RWPE2 (cell line): Measurements from ENCODE around the gene SOWAHD.

Source experiments
- ATAC-seq: fragments of 200-7000 bp; cut with Tn5 transposase; 3 replicates; pipeline ENCODE4 v1.9.1; 2021; ENCODE audit warnings: low read depth
- DNase-seq: peaks from one replicate; pipeline ENCODE4 v3.0.0-alpha.2; 2020; ENCODE audit warnings: low spot score
- H3K27ac ChIP-seq: fragments of 450-650 bp; 2 replicates; pipeline ENCODE4 v1.5.1; 2017; ENCODE audit warnings: mild to moderate bottlenecking; ENCODE audit not compliant: poor library complexity, severe bottlenecking
- H3K27me3 ChIP-seq: fragments of 250-450 bp; sonication (Bioruptor Pico); 2 replicates; pipeline ENCODE4 v1.5.1; 2021; ENCODE audit warnings: mild to moderate bottlenecking, moderate library complexity; ENCODE audit not compliant: insufficient read depth, poor library complexity, severe bottlenecking
- H3K36me3 ChIP-seq: fragments of 250-450 bp; sonication (Bioruptor Pico); 2 replicates; pipeline ENCODE4 v1.5.1; 2020; ENCODE audit warnings: low read depth, mild to moderate bottlenecking, moderate library complexity
- H3K4me1 ChIP-seq: fragments of 250-450 bp; sonication (Bioruptor Pico); 2 replicates; pipeline ENCODE4 v1.5.1; 2021; ENCODE audit warnings: mild to moderate bottlenecking, moderate library complexity; ENCODE audit not compliant: insufficient read depth, poor library complexity, severe bottlenecking
- H3K4me3 ChIP-seq: fragments of 250-450 bp; sonication (Bioruptor Pico); 2 replicates; pipeline ENCODE4 v1.5.1; 2021; ENCODE audit warnings: mild to moderate bottlenecking, moderate library complexity; ENCODE audit not compliant: severe bottlenecking
- H3K9me3 ChIP-seq: fragments of 250-450 bp; sonication (Bioruptor Pico); 2 replicates; pipeline ENCODE4 v1.5.1; 2021; ENCODE audit warnings: mild to moderate bottlenecking, moderate library complexity; ENCODE audit not compliant: severe bottlenecking
- CTCF ChIP-seq: fragments of 450-650 bp; IDR thresholded peaks from one replicate; pipeline ENCODE4 v1.5.1; 2017; ENCODE audit warnings: mild to moderate bottlenecking, moderate library complexity; ENCODE audit not compliant: poor library complexity, severe bottlenecking

SOWAHD gene

GRCh38 chrX:119726900-119727555, 31.4 kb upstream of the SOWAHD start:
- H3K9me3 ChIP-seq = no peaks in the 10 kb centered on the region
- no peak for DNase-seq

DNA sequence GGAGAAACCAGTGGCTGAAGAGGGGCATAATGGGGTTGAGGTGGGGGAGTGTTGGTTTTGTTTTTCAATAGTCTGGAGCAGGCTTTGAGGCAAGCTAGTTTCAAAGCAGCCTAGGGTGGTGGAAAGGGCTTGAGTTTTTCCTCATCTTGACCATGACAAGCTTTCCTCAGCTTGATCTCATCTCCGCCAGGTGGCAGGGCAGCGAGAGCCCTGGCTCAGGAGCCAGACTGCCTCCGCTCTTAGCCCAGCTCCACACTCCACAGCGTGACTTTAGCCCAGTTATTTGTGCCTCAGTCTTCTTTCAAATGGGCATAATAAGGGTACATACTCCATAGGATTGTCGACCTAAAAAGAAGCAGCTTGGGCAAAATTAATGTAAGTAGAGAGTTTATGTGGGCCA, 29.9 kb upstream of the SOWAHD start:
- Histone ChIP-seq H3K9me3 (no peaks in the 10 kb centered on the region), H3K4me3 (no peak overlapping the region), H3K36me3 (no peaks in the 10 kb centered on the region), H3K27ac (no peak overlapping the region), H3K27me3 (no peaks in the 10 kb centered on the region), H3K4me1 (no peaks in the 10 kb centered on the region)
- peak; percentile 34 for TF ChIP-seq CTCF
- ATAC-seq (0 out of 3 replicates have a peak, but pooled peaks have one; percentile 49), DNase-seq (no peak)

More at GRCh38 chrX:119726900-119727555, 31.4 kb upstream of the SOWAHD start:
- Histone ChIP-seq H3K36me3 (no peaks in the 10 kb centered on the region), H3K4me1 (no peaks in the 10 kb centered on the region), H3K27me3 (no peaks in the 10 kb centered on the region), H3K27ac (no peak overlapping the region), H3K4me3 (no peak overlapping the region)
- TF ChIP-seq CTCF = no peak
- no peak; the same call in 2 of the 3 replicates for ATAC-seq

GRCh38 chrX:119729408-119730201, 28.8 kb upstream of the SOWAHD start:
- peak; percentile 60 for TF ChIP-seq CTCF
- no peak for ATAC-seq
- no peak overlapping the region for H3K4me3 ChIP-seq

DNA sequence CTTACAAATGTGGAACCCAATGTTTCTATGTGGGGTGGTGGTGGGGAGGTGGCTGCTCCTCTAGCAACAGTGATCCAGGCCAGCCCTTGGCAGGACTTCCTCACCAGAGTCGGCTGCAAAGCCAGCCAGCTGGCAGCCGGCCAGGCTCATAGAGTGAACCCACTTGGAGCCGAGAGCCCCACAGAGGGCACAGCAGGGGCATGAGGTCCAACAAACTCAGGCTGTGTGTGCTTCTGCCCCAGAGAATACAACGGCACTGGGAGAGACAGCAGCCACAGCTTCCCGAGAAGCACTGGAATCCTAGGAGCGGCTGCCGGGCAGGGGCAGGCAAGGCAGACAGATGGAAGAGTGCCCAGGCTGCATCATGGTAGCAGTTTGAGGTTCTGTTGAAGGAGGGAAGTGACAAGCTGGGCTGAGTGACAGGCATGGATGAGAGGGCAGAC, 23.5 kb upstream of the SOWAHD start:
- DNase-seq (no peak), ATAC-seq (no peak)
- Histone ChIP-seq H3K27me3 (no peaks in the 10 kb centered on the region), H3K9me3 (no peaks in the 10 kb centered on the region), H3K27ac (no peak overlapping the region), H3K4me3 (no peak overlapping the region), H3K36me3 (no peaks in the 10 kb centered on the region), H3K4me1 (no peaks in the 10 kb centered on the region)
- TF ChIP-seq CTCF = no peak

More at GRCh38 chrX:119729408-119730201, 28.8 kb upstream of the SOWAHD start:
- Histone ChIP-seq H3K27ac (no peak overlapping the region), H3K27me3 (no peaks in the 10 kb centered on the region), H3K36me3 (no peaks in the 10 kb centered on the region), H3K9me3 (no peaks in the 10 kb centered on the region), H3K4me1 (no peaks in the 10 kb centered on the region)
- no peak for DNase-seq

GRCh38 chrX:119735467-119735866, 22.9 kb upstream of the SOWAHD start:
- Histone ChIP-seq H3K36me3 (no peaks in the 10 kb centered on the region), H3K9me3 (no peaks in the 10 kb centered on the region), H3K4me1 (no peaks in the 10 kb centered on the region), H3K27me3 (no peaks in the 10 kb centered on the region), H3K4me3 (no peak overlapping the region), H3K27ac (no peak overlapping the region)
- no peak for TF ChIP-seq CTCF
- ATAC-seq (no peak), DNase-seq (no peak)
